H9 (cell line): ENCODE results near the gene TMC3. TPM values are rescaled to one million over a fixed set of nuclear protein-coding genes. Genes with fewer than 3 reads are reported as not detected.

ENCODE experiments used
- DNase-seq: peaks from one replicate; pipeline ENCODE4 v3.0.0-alpha.2; 2017
- H2AFZ ChIP-seq: one replicate; pipeline ENCODE4 v1.6.1; 2013; ENCODE audit warnings: mild to moderate bottlenecking, low read length, control low read depth, moderate library complexity
- H2AK5ac ChIP-seq: 2 replicates; pipeline ENCODE4 v1.6.1; 2013; ENCODE audit warnings: low read length, control low read depth, mixed read lengths; ENCODE audit not compliant: insufficient read length
- H2BK120ac ChIP-seq: one replicate; pipeline ENCODE4 v1.6.1; 2013; ENCODE audit warnings: low read depth, mild to moderate bottlenecking, low read length, control low read depth, inconsistent platforms; ENCODE audit not compliant: poor library complexity, severe bottlenecking
- H2BK12ac ChIP-seq: 2 replicates; pipeline ENCODE4 v1.6.1; 2013; ENCODE audit warnings: low read length, control low read depth, mixed read lengths, low read depth; ENCODE audit not compliant: insufficient read length
- H2BK15ac ChIP-seq: 2 replicates; pipeline ENCODE4 v1.6.1; 2013; ENCODE audit warnings: low read depth, low read length, control low read depth
- H2BK20ac ChIP-seq: one replicate; pipeline ENCODE4 v1.6.1; 2013; ENCODE audit warnings: low read depth, mild to moderate bottlenecking, low read length, control low read depth, inconsistent platforms; ENCODE audit not compliant: poor library complexity, severe bottlenecking
- H2BK5ac ChIP-seq: 2 replicates; pipeline ENCODE4 v1.6.1; 2013; ENCODE audit warnings: low read length, control low read depth, mixed read lengths; ENCODE audit not compliant: insufficient read length
- H3K14ac ChIP-seq: 2 replicates; pipeline ENCODE4 v1.6.1; 2013; ENCODE audit warnings: low read length, control low read depth; ENCODE audit not compliant: insufficient read depth
- H3K18ac ChIP-seq: 2 replicates; pipeline ENCODE4 v1.6.1; 2013; ENCODE audit warnings: low read depth, mild to moderate bottlenecking, mixed read lengths, low read length, control low read depth; ENCODE audit not compliant: insufficient read length
- H3K23ac ChIP-seq: 2 replicates; pipeline ENCODE4 v1.6.1; 2013; ENCODE audit warnings: low read length, control low read depth, mixed read lengths, low read depth; ENCODE audit not compliant: insufficient read length
- H3K23me2 ChIP-seq: 2 replicates; pipeline ENCODE4 v1.6.1; 2013; ENCODE audit warnings: low read depth, mild to moderate bottlenecking, mixed read lengths, low read length, control low read depth; ENCODE audit not compliant: insufficient read length, poor library complexity, severe bottlenecking
- H3K27ac ChIP-seq: 2 replicates; pipeline ENCODE4 v1.5.1; 2013; ENCODE audit warnings: low read length, control low read depth, mixed read lengths, low read depth; ENCODE audit not compliant: insufficient read length
- H3K27me3 ChIP-seq: 2 replicates; pipeline ENCODE4 v1.6.1; 2013; ENCODE audit warnings: low read length, control low read depth, inconsistent platforms; ENCODE audit not compliant: insufficient read depth
- H3K4ac ChIP-seq: 2 replicates; pipeline ENCODE4 v1.6.1; 2013; ENCODE audit warnings: low read depth, mild to moderate bottlenecking, control low read depth, inconsistent platforms, low read length, moderate library complexity
- H3K4me1 ChIP-seq: 2 replicates; pipeline ENCODE4 v1.6.1; 2013; ENCODE audit warnings: low read length, control low read depth, inconsistent platforms; ENCODE audit not compliant: insufficient read depth
- H3K4me2 ChIP-seq: 2 replicates; pipeline ENCODE4 v1.6.1; 2013; ENCODE audit warnings: low read length, control low read depth, mixed read lengths; ENCODE audit not compliant: insufficient read length, insufficient read depth
- H3K56ac ChIP-seq: 2 replicates; pipeline ENCODE4 v1.6.1; 2013; ENCODE audit warnings: low read depth, mild to moderate bottlenecking, mixed read lengths, low read length, control low read depth; ENCODE audit not compliant: insufficient read length
- H3K79me1 ChIP-seq: 2 replicates; pipeline ENCODE4 v1.6.1; 2013; ENCODE audit warnings: low read depth, mild to moderate bottlenecking, moderate library complexity, low read length, control low read depth, inconsistent platforms; ENCODE audit not compliant: insufficient read depth, poor library complexity, severe bottlenecking
- H3K79me2 ChIP-seq: 2 replicates; pipeline ENCODE4 v1.6.1; 2013; ENCODE audit warnings: low read length, control low read depth, inconsistent platforms; ENCODE audit not compliant: insufficient read depth
- H3K9ac ChIP-seq: 2 replicates; pipeline ENCODE4 v1.6.1; 2013; ENCODE audit warnings: low read length, control low read depth, mixed read lengths; ENCODE audit not compliant: insufficient read length; ENCODE audit errors: extremely low read depth
- H3K9me3 ChIP-seq: one replicate; pipeline ENCODE4 v1.6.1; 2013; ENCODE audit warnings: low read depth, low read length, inconsistent platforms; ENCODE audit not compliant: control insufficient read depth
- H3T11ph ChIP-seq: one replicate; pipeline ENCODE4 v1.6.1; 2013; ENCODE audit warnings: mild to moderate bottlenecking, low read length, control low read depth, inconsistent platforms
- H4K20me1 ChIP-seq: one replicate; pipeline ENCODE4 v1.6.1; 2013; ENCODE audit not compliant: control insufficient read depth, insufficient read length, insufficient read depth
- H4K5ac ChIP-seq: 2 replicates; pipeline ENCODE4 v1.6.1; 2013; ENCODE audit warnings: low read depth, mild to moderate bottlenecking, mixed read lengths, low read length, control low read depth; ENCODE audit not compliant: insufficient read length
- H4K8ac ChIP-seq: replicated peaks from 2 replicates; pipeline ENCODE4 v1.6.1; 2013; ENCODE audit warnings: low read length, control low read depth, mixed read lengths, low read depth; ENCODE audit not compliant: insufficient read length
- H4K91ac ChIP-seq: 2 replicates; pipeline ENCODE4 v1.6.1; 2013; ENCODE audit warnings: low read depth, mild to moderate bottlenecking, moderate library complexity, mixed read lengths, low read length, control low read depth; ENCODE audit not compliant: insufficient read length
- H3K27ac Mint-ChIP-seq, 3 experiments: 2 replicates in 2 of 3; 3 replicates in 1 of 3; pipeline ENCODE4 v1.8.0; 2020 to 2021; ENCODE audit warnings: mixed read lengths in 3 of 3, mild to moderate bottlenecking in 1 of 3, moderate library complexity in 1 of 3
- H3K27me3 Mint-ChIP-seq: 2 replicates; pipeline ENCODE4 v1.8.0; 2021; ENCODE audit warnings: low read depth, mild to moderate bottlenecking, moderate library complexity, mixed read lengths
- H3K36me3 Mint-ChIP-seq, 3 experiments: 2 replicates in 2 of 3; 3 replicates in 1 of 3; pipeline ENCODE4 v1.8.0; 2020 to 2021; ENCODE audit warnings: low read depth in 3 of 3, mixed read lengths in 3 of 3; ENCODE audit not compliant: insufficient read depth in 1 of 3
- H3K4me1 Mint-ChIP-seq, 2 experiments: 2 replicates each; pipeline ENCODE4 v1.8.0; 2020; ENCODE audit warnings: mixed read lengths in 2 of 2
- H3K4me3 Mint-ChIP-seq, 2 experiments: 2 replicates in 1 of 2; 3 replicates in 1 of 2; pipeline ENCODE4 v1.8.0; 2020 to 2021; ENCODE audit warnings: mild to moderate bottlenecking in 2 of 2, mixed read lengths in 2 of 2, moderate library complexity in 1 of 2
- H3K9me3 Mint-ChIP-seq, 2 experiments: 2 replicates in 1 of 2; 3 replicates in 1 of 2; pipeline ENCODE4 v1.8.0; 2020; ENCODE audit warnings: mild to moderate bottlenecking in 2 of 2, mixed read lengths in 2 of 2, moderate library complexity in 1 of 2
- WGBS: extraction: QIAGEN DNeasy Blood & Tissue Kit; methylation state at CpG from one replicate; pipeline ENCODE4 v1.1.7; 2013; ENCODE audit warnings: missing lambda C conversion rate, low lambda C conversion rate, mixed read lengths; ENCODE audit not compliant: insufficient read length; ENCODE audit errors: extremely low coverage; 5-methylcytosine and 5-hydroxymethylcytosine counted together
- total RNA-seq: library from RNA; stranded (reverse); gene quantifications from 2 replicates; pipeline ENCODE4 v1.2.1, GENCODE V29; 2021
- TF ChIP-seq, protein P1 (sequence below): fragments of 200-600 bp; sonication (generic); conservative IDR thresholded peaks from 3 replicates; pipeline ENCODE4 v1.8.0; 2021; ENCODE audit warnings: antibody characterized with exemption, mild to moderate bottlenecking

TMC3 gene
- total RNA-seq, 1 experiment from 2014 or later: not detected

DNA sequence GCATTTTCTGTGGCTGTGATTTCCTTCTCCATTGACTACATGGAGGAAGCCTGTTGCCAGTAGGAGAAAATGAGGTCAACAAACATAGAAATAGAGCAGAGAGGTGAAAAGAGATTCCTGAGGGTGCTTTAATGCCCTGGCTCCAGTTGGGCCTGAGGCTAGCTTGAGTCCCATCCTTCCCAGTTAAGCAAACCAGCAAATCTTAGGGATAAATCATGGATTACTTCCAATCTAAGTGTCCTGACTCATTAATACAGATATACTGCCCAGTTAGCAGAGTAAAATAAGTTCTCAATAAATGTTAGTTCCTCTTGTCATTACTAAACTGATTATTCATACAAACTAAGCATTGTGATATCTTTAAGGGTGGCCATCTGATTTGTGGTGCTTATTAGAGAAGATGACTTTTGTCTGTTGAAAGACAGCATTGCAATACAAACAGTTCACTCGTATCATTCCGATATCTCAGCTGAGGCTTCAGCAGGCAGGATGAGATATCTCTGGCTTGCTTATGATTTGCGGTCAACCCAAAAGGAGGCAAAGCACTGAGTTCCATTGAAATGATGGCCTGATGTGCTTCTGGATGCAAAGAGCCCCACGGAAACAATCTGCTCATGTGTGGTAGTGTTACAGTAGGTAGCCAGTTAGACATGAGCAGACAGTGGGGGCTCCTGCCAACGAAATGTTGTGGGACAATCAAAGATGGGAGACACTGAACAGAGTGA lies 43.5 kb downstream of the TMC3 start:
- Histone ChIP-seq H2BK15ac (no peak overlapping the region), H2AFZ (no peak overlapping the region), H3K4me2 (no peak overlapping the region), H3T11ph (no peak overlapping the region), H3K18ac (no peak overlapping the region), H3K4ac (no peak overlapping the region), H3K23ac (no peak overlapping the region), H2BK20ac (no peak overlapping the region), H3K4me1 (no peaks in the 10 kb centered on the region), H3K27me3 (no peaks in the 10 kb centered on the region), H3K9ac (no peak overlapping the region), H3K79me1 (no peaks in the 10 kb centered on the region), H4K8ac (no peak overlapping the region), H3K9me3 (no peaks in the 10 kb centered on the region), H3K23me2 (no peaks in the 10 kb centered on the region), H3K79me2 (no peaks in the 10 kb centered on the region), H2BK120ac (no peak overlapping the region), H4K5ac (no peak overlapping the region), H3K14ac (no peak overlapping the region), H3K56ac (no peak overlapping the region), H2AK5ac (no peak overlapping the region), H2BK5ac (no peak overlapping the region), H4K20me1 (no peaks in the 10 kb centered on the region), H2BK12ac (no peak overlapping the region), H3K27ac (no peak overlapping the region), H4K91ac (no peak overlapping the region)
- H3K9me3 Mint-ChIP-seq: no peaks in the 10 kb centered on the region
- H3K27ac Mint-ChIP-seq: no peak overlapping the region
- TF ChIP-seq, protein P1, sequence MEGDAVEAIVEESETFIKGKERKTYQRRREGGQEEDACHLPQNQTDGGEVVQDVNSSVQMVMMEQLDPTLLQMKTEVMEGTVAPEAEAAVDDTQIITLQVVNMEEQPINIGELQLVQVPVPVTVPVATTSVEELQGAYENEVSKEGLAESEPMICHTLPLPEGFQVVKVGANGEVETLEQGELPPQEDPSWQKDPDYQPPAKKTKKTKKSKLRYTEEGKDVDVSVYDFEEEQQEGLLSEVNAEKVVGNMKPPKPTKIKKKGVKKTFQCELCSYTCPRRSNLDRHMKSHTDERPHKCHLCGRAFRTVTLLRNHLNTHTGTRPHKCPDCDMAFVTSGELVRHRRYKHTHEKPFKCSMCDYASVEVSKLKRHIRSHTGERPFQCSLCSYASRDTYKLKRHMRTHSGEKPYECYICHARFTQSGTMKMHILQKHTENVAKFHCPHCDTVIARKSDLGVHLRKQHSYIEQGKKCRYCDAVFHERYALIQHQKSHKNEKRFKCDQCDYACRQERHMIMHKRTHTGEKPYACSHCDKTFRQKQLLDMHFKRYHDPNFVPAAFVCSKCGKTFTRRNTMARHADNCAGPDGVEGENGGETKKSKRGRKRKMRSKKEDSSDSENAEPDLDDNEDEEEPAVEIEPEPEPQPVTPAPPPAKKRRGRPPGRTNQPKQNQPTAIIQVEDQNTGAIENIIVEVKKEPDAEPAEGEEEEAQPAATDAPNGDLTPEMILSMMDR: no peak
- WGBS: no CpG with 5 or more reads among the region's 5 CpGs
- no peak overlapping the region for H3K4me3 Mint-ChIP-seq
- H3K27me3 Mint-ChIP-seq: no peaks in the 10 kb centered on the region
- no peak for DNase-seq
- H3K4me1 Mint-ChIP-seq: no peaks in the 10 kb centered on the region
- H3K36me3 Mint-ChIP-seq: no peaks in the 10 kb centered on the region
